Measurements from ENCODE around the gene RPS6KA2. TPM values are rescaled to one million over a fixed set of nuclear protein-coding genes. Genes with fewer than 3 reads are reported as not detected.

Gene RPS6KA2
- total and polyA plus RNA-seq, 2 experiments from 2014 or later: 12.5 to 25.3 TPM

GRCh38 chr6:166417285-166417691 is 209.8 kb downstream of the RPS6KA2 start:
- H3K4me1 Mint-ChIP-seq: peaks cover 4% of the 10 kb centered on the region; the same call in 2 of the 3 replicates
- H3K79me2 ChIP-seq (replicated peaks; ENCODE audit: insufficient read depth): no peaks in the 10 kb centered on the region
- H3K4me1 ChIP-seq (ENCODE audit: insufficient read depth): no peaks in the 10 kb centered on the region
- peaks cover 64% of the 10 kb centered on the region for H3K36me3 Mint-ChIP-seq (ENCODE audit: low read depth)
- H4K20me1 ChIP-seq (replicated peaks; ENCODE audit: insufficient read depth): no peaks in the 10 kb centered on the region
- TF ChIP-seq POLR2AphosphoS5 (IDR thresholded peaks at IDR 0.05; ENCODE audit: low read depth): no peak
- TF ChIP-seq EZH2 (IDR thresholded peaks at IDR 0.05; ENCODE audit: low read depth, unreplicated experiment): no peak
- no peak for TF ChIP-seq EZH2phosphoT487 (IDR thresholded peaks at IDR 0.05; ENCODE audit: unreplicated experiment)
- TF ChIP-seq CREB1 (CRISPR knock-in tag; IDR thresholded peaks at IDR 0.05; ENCODE audit: low read depth): no peak
- no peak for TF ChIP-seq STAT1 (IDR thresholded peaks at IDR 0.05; ENCODE audit: unreplicated experiment)
- no peak for TF ChIP-seq ZNF114 (CRISPR knock-in tag; IDR thresholded peaks at IDR 0.05)
- no peak for TF ChIP-seq ETS1 (IDR thresholded peaks at IDR 0.05)
- TF ChIP-seq JUNB (IDR thresholded peaks at IDR 0.05; ENCODE audit: unreplicated experiment): no peak
- no peak for TF ChIP-seq REST (IDR thresholded peaks at IDR 0.05; ENCODE audit: unreplicated experiment)
- no peak for TF ChIP-seq CTCF (conservative IDR thresholded peaks at IDR 0.05; ENCODE audit: low read depth in 2 of 2)
- TF ChIP-seq NANOG (IDR thresholded peaks at IDR 0.05; ENCODE audit: borderline replicate concordance): no peak
- 0 out of 2 replicates have a peak, but pooled peaks cover 9% of the 10 kb centered on the region for H3K9me2 ChIP-seq (ENCODE audit: insufficient read depth)
- H3F3A ChIP-seq (replicated peaks; ENCODE audit: low read depth): no peaks in the 10 kb centered on the region
- DNase-seq (ENCODE audit: low spot score) (no peak), ATAC-seq (no peak)
- H3K27ac ChIP-seq (ENCODE audit: low read depth): no peak overlapping the region
- H3K36me3 ChIP-seq (ENCODE audit: insufficient read depth): peaks cover 6% of the 10 kb centered on the region; the same call in 1 of the 2 replicates
- no peaks in the 10 kb centered on the region for H3K27me3 ChIP-seq (ENCODE audit: insufficient read depth)
- H3K27me3 Mint-ChIP-seq (ENCODE audit: insufficient read depth, low read depth, poor library complexity): peaks cover 10% of the 10 kb centered on the region
- no peak overlapping the region for H3K4me3 Mint-ChIP-seq
- peaks cover 11% of the 10 kb centered on the region for H3K9me3 Mint-ChIP-seq
- no peak overlapping the region for H3K4me2 ChIP-seq
- no peak overlapping the region for H3K4me3 ChIP-seq
- no peak overlapping the region for H2AFZ ChIP-seq
- no peak overlapping the region for H3K27ac Mint-ChIP-seq
